GM21717 (cell line): ENCODE data around the gene WNT3A.
"Not testable (repeated sequence)": the region's sequence is repeated elsewhere in the genome, so short reads cannot be mapped to it uniquely, and the experiment has no call there.

Experiments used
- ATAC-seq: cut with Tn5 transposase; IDR thresholded peaks from one replicate; pipeline ENCODE4 v1.9.1; 2021; ENCODE audit warnings: mild to moderate bottlenecking, moderate library complexity; ENCODE audit not compliant: unreplicated experiment

Gene WNT3A

DNA sequence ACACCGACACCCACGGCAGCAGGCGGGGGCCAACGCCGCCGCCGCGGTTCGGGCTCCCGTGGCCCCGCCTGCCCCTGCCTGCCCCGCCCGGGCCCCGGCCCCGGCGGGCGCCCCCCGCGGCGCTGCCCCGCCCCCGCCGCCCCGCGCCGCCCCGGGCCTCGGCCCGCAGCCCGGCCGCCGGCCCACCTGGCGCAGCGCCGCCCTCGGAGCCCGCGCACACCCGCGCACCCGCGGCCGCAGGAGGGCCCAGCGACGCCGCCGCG, at the start of gene WNT3A:
TSS of gene WNT3A (plus strand) at position 213 of the 263 bp plus-strand sequence. CDS start 131 bp downstream, outside the sequence.
- ATAC-seq = no peak

- ATAC-seq = no peak
Measured at GRCh38 chr1:227958617-227959324, 48.0 kb upstream of the WNT3A start.

- no peak for ATAC-seq
Measured at GRCh38 chr1:227959325-227959860, 47.4 kb upstream of the WNT3A start.

- ATAC-seq = no peak
Measured at GRCh38 chr1:227961651-227962466, 44.9 kb upstream of the WNT3A start.

DNA sequence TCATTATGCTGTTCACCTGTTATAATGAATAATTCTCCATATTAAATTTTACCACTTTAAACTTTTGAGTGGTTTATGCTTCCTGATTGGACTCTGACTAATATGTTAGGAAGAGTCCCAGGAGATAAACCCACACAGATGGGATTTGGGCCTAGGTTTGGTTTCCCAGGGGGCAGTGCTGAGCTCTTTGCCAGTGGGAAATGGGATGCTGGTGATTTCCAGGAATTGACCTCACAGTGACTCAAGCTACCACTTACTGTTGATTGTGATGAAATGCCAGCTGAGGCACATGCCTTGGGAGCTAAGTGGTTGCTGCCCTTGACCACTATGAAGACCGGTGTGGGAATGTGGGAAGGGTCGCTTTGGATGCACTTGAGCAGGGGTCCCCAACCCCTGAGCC, 40.1 kb upstream of the WNT3A start:
- not testable (repeated sequence) for ATAC-seq

- ATAC-seq = not testable (repeated sequence)
Measured at GRCh38 chr1:227967815-227968214, 39.0 kb upstream of the WNT3A start.

DNA sequence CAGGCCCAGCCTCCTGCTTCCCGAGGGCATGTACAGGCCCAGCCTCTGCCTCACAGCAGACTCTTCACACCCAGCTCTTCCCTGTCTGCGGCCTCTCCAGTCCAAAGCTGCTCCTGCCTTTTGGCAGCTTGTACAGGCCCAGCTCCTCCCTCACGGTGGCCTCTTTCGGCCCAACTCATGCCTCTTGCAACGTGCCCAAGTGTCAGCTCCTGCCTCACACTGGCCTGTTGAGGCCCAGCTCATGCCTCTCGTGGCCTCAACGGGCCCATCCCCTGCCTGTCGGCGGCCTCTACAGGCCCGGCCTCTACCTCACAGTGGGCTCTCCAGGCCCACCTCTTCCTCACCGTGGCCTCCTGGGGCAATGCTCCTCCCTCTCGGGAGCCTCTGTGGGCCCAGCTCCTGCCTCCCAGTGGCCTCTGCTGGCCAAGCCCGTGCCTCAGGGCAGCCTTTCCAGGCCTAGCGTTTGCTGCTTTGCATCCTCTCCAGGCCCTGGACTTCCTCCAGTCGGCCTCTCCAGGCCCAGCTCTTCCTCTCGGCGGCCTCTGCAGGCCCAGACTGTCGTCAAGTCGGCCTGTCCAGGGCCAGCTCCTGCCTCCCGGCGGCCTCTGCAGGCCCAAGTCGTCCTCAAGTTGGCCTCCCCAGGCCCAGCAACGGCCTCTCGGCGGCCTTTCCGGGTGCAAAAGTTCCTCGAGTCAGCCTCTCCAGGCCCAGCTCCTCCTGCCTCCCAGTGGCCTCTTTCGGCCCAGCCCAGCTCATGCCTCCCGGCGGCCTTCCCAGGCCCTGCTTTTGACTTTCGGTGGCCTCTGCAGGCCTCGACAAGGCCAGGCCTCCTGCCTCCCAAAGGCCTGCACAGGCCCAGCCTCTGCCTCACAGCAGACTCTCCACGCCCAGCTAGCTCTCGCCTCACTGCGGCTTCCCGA, 36.5 kb upstream of the WNT3A start:
- not testable (repeated sequence) for ATAC-seq

- ATAC-seq = not testable (repeated sequence)
Measured at GRCh38 chr1:227971216-227971615, 35.6 kb upstream of the WNT3A start.

GRCh38 chr1:227971643-227972282, 35.0 kb upstream of the WNT3A start:
- not testable (repeated sequence) for ATAC-seq

GRCh38 chr1:227972283-227972679, 34.5 kb upstream of the WNT3A start:
- ATAC-seq = not testable (repeated sequence)

DNA sequence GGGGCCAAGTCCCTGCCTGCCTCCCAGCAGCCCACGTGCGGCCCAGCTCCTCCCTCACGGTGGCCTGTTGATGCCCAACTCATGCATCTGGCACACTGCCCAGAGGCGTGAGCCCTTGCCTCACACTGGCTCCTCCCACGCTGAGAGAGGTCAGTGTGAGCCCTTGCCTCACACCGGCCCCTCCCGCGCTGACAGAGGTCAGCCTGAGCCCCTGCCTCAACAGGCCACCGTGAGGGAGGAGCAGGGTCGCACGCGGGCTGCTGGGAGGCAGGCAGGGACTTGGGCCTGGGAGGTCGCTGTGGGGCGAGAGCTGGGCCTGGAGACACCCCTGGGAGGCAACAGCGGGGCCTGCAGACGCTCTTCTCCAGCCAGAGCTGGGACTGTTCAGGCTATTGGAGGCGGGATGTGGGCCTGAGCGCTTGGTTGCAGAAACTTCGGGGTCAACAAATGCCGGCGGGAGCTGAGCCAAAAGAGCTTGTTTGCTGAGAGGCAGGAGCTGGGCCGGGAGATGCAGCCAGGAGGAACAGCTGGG, 33.9 kb upstream of the WNT3A start:
- ATAC-seq = not testable (repeated sequence)

- not testable (repeated sequence) for ATAC-seq
Measured at GRCh38 chr1:227973724-227974288, 33.0 kb upstream of the WNT3A start.

DNA sequence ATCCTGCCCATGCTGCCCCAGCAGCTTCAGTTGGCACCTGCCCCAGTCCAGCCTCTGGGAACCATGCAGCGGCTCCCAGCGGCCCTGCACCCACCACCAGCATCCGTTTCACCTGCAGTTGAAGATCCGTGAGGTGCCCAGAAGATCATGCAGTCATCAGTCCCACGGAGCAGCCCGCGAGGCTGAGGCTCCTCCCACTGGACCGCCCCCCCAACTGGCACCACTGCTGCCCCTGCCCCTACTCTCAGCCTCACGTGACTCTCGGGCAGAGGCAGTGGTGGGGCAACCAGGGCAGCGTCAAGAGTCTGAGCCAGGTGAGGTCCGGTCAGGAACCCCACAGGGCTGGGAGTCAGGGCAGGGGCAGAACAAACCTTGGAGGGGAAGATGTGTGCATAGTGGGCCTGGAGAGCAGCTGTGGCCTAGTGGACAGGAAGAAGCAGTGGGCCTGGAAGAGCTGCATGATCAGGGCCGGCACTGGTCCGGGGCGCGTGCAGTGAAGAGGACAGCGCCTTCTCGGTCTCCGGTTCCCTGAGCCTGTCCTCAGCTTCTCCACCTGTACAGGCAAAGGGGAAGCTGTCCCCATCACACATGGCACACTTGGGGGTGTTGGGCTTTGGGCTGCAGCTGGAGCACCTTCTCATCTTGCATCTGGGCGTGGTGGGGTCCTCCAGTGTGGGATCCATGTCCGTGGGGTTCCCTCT, 31.1 kb upstream of the WNT3A start:
- ATAC-seq = not testable (repeated sequence)

GRCh38 chr1:227987181-227987580, 19.6 kb upstream of the WNT3A start:
- no peak for ATAC-seq

DNA sequence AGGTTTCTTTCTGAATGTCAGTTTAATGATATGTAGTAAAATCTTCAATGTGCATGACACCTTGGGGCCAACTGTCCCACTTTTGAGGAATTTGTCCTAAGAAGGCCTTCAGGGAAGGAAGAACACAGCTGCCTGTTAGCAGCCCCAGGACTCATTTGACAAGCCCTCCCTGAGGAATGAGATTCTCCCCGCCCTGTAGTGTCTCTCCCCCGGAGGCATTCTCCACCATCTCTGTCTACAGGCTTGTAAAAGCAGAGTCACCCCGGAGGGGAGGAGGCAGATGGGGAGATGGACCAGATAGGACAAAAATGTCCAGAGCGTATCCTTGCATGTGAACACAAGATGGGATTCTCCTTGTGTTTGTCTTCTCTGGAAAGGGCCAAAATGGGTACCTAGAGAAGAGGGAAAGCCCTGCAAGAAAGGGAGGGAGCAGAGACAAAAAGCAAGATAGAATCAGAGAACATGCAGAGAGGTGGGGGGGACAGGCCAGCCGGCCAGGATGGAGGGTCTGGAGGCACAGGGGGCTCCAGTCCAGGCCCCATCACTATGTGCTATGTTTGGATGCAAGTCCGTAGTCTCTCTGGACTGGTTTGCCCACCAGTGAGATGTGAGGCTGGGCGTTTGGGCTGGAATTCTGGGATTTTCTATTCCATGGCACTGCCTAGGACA, 12.0 kb upstream of the WNT3A start:
- no peak for ATAC-seq

- ATAC-seq = no peak
Measured at GRCh38 chr1:227996187-227996950, 10.4 kb upstream of the WNT3A start.

DNA sequence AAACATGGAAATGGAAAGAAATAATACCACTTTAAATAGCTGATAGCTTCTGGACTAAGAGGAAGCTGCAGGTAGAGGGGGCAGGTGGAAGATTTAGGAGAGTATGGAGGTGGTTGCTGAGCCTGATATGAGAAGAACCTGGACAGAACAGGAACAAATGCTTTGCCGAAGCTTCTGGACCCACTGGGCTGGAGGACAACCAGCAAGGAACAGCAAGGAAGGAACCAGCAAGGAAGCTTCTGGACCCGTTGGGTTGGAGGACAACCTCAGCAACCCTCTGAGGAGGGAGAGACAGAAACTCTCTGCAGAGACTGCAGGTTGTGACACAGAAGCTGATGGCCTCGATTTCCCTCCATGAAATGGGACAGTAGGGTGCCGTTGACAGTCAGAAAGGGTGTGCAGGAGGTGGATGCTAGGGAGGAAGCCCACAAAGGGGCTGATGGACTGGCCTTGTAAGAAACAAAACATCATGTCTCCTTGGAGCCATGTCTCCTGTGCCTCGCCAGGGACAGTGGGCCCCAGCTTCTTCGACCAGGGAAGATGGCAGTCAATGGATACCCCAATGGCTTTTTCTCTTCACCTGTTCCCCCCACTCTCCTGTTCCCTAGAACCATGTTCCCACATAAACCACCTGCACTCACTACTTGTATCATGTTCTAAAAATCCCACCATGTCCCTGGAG, 8.3 kb upstream of the WNT3A start:
- no peak for ATAC-seq
